Hepatic stellate cell (primary cell): Measurements from ENCODE around the gene LIPF.
A peak's percentile ranks its signal among the peaks of the same experiment; 100 is the strongest.
"Not testable (repeated sequence)": the region's sequence is repeated elsewhere in the genome, so short reads cannot be mapped to it uniquely, and the experiment has no call there.

Experiments used
- DNase-seq: peaks from one replicate; pipeline ENCODE4 v3.0.0; 2011; ENCODE audit warnings: low spot score

LIPF gene

DNA sequence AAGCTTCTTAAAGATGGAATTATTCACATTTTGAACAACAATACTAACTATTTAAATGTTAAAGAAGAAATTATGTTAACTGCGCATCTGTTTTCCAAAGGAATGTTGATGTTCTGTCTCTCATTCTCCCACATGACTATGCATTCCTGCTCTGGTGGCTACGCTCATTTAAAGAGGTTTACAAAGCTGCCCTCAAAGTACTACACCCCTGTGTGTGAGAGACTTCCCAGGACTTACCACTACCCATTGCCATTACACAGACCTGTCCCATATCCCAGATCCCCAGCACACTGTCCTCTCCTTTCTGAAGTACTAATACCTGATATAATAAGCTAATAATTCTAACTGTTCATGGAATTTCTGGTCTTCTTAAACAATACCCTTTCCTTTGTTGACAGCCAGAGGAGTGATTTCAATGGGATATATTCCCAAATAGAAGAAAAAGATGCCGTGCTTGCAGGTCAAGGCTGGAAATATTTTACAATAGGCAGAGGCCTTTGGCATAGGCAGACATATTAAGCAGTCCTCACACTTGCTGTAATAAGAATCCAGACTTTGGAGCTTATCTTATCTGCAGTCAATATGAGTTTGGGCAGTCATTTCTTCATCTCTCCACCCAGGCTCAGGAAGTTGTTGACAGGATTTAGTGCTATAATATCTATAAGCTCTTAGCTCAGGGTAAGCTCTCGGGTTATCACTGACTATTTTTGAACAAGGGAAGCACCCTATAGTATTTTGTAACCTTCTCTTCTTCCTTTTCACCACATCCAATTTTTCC, 12.2 kb downstream of the LIPF start:
- no peak for DNase-seq

GRCh38 chr10:88680958-88681357, 16.7 kb downstream of the LIPF start:
- DNase-seq: no peak

GRCh38 chr10:88682491-88682890, 18.2 kb downstream of the LIPF start:
- no peak for DNase-seq

- DNase-seq: peak; percentile 4
Observed at GRCh38 chr10:88687853-88688467, 23.7 kb downstream of the LIPF start.

DNA sequence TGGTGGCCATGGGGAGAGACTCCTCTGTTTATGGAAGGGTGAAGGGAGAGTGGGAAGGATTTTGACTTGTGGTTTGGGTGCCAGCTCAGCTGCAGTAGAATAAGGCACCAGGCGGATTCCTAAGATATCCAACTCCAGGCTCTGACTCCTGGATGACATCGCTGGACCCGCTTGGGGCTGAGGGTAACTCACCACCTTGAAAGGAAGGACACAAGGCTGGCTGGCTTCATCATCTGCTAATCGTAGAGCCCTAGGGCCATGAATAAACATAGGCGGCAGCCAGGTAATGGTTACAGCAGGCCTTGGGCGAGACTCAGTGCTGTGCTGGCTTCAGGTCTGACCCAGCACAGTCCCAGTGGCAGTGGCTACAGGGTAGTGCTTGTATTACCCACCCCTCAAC, 25.1 kb downstream of the LIPF start:
- no peak for DNase-seq

DNA sequence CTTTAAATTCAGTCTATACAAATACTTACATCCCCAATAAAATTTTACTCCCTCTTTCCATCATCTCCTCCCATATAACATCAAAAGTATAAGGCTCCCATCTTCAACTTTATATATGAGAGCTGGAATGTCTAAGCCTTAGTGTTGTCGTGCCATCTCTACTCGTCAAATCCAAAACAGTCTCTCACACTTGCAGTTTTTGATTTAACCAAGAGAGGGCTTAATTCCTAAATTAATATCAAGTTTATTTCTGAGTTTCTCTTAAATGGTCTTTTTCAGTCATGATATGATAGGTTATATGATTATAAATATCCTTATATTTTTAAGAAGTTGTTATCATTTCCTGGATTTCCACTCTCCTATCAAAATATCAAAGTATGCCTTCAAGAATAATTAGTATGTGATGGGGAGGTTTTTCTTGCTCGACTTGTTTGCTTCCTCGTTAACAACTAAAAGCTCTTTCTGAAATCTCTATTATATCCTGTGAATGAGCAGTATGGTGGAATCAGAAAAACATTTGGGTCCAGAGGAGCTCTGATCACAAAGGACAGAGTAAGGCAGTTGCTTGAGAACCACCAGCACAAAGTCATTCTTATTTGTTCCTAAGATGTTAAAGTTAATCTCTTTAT, 29.3 kb downstream of the LIPF start:
- no peak for DNase-seq

GRCh38 chr10:88702848-88703597, 38.8 kb downstream of the LIPF start:
- DNase-seq: no peak

DNA sequence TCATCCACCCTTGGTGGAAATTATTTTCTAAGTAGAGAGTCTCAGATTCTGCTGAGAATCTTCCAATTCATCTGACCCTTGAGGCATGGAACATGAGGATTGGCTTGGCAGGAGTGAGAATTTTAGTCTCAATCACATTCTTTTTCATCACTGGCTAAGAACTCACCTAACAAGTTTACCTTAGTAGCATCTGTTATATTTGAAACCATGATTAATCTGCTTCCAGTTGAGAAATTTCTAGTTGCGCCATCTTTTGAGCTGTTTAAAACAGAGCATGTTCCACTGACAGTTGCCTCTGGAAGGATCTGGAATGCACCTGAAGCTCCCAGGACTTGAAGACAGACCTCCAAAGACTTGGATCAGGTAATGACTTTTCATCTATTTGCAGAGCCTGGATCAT, 41.7 kb downstream of the LIPF start, which contains the start of gene LIPK:
Gene LIPK (plus strand): TSS at position 292 of the 400 bp plus-strand sequence. CDS start 18,295 bp downstream, outside the sequence.
- no peak for DNase-seq

DNA sequence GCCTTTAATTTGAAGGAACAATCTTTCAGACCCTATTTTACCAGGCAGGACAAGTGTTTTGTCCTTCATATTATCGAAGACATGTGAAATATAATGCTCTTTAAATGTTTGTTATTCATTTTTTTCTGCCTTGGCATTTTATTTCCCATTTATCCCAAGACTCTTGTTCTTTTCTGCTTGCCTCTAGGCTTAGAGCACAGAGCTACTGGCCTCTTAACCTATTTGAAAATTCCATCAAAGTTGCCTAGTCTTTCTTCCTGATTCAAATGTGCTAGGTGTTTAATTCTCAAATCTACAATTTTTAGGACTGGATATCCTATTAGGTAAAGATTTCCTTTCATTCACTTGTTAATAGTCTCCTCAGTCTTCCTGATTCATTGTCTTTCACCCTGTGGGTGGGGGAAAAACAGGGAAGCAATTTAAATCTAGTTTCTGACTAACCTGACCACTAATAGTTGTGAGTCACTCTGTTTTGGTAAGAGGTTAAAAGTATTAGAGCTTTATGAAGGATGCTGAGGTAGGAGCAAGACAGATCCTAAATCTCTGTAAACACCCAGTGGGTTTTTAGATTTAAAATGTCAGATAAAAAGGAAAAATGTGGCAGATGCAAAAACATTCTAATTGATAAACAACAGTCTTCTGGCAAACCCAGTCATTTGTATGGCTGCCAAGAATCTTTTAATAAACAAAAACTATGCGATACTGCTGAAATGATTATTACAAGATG, 43.4 kb downstream of the LIPF start:
- DNase-seq: peak; percentile 6

- not testable (repeated sequence) for DNase-seq
Observed at GRCh38 chr10:88709361-88709760, 45.1 kb downstream of the LIPF start.

- no peak for DNase-seq
Observed at GRCh38 chr10:88715517-88715916, 51.3 kb downstream of the LIPF start.

DNA sequence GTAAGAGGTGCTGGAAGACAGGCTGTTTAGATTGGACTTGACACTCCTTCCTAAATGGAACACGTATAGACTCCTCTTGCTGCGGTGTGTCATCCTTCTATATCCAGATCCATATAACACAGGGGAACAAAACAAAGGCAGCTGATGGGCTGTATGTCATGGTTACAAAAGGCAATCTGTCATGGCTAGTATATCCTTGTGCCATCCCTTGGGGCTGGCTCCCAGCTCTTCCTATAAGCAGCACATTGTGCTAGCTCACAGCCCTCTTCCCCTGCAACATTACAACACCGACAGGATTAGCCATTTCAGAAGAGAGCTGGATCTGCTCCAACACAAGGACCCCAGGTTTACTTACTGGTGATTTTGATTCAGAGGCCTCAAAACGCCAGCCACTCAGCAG, 57.1 kb downstream of the LIPF start:
- no peak for DNase-seq

GRCh38 chr10:88725798-88726197, 61.6 kb downstream of the LIPF start:
- no peak for DNase-seq

DNA sequence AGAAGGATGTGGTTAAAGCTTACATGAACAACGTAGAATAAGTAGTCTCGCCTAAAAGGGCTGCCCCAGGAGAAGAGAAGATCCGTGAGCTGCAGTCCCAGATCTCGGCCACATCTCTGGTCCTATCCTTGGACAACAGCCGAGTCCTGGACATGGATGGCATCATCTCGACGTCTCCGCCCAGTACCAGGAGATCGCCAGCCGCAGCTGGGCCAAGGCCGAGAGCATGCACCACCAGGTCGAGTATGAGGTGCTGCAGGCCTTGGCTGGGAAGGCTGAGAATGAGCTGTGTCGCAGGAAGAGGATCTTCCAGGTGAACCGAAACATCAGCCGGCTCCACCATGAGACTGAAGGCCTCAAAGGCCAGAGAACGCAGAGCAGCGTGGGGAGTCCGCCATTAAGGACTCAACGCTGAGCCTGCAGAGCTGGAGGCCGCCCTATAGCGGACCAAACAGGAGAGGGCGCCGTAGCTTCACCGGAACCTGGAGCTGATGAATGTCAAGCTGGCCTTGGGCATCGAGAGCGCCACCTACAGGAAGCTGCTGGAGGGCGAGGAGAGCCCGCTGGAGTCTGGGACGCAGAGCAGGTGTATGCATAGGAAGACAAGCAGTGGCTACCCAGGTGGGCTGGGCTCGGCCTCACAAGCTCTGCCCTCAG, 64.0 kb downstream of the LIPF start:
- DNase-seq: no peak
